Brain microvascular endothelial cell (primary cell): ENCODE results near the gene TALDO1.

Experiments used
- DNase-seq: peaks from one replicate; pipeline ENCODE4 v3.0.0-alpha.2; 2020
- H3K27ac ChIP-seq: fragments of 250-450 bp; sonication (Bioruptor Pico); 2 replicates; pipeline ENCODE4 v1.5.1; 2020; ENCODE audit warnings: mild to moderate bottlenecking, moderate library complexity
- H3K27me3 ChIP-seq: fragments of 250-450 bp; sonication (Bioruptor Pico); replicated peaks from 2 replicates; pipeline ENCODE4 v1.5.1; 2020; ENCODE audit warnings: mild to moderate bottlenecking
- H3K36me3 ChIP-seq: fragments of 250-450 bp; sonication (Bioruptor Pico); replicated peaks from 2 replicates; pipeline ENCODE4 v1.5.1; 2020; ENCODE audit warnings: mild to moderate bottlenecking
- H3K4me3 ChIP-seq: 2 replicates; pipeline ENCODE4 v1.5.1; 2011; ENCODE audit warnings: low read depth, mild to moderate bottlenecking, control low read depth, low read length, moderate library complexity
- in situ Hi-C: cut with HindIII; loops from 2 replicates; pipeline ENCODE4 v1.10.0; 2017; ENCODE audit warnings: low sequenced_read_pairs, low pct_ligation_motif_present
- TF ChIP-seq, protein P1 (sequence below): IDR thresholded peaks from 2 replicates; pipeline ENCODE4 v1.5.1; 2011; ENCODE audit warnings: low read depth, mild to moderate bottlenecking, moderate library complexity, low read length, control low read depth, inconsistent platforms; ENCODE audit errors: missing control alignments

The TALDO1 gene

GRCh38 chr11:769887-770641, 22.8 kb downstream of the TALDO1 start:
- DNase-seq, result no peak
- Histone ChIP-seq H3K36me3 (peaks cover 69% of the 10 kb centered on the region), H3K27me3 (no peaks in the 10 kb centered on the region), H3K4me3 (no peak overlapping the region), H3K27ac (no peak overlapping the region)
- in situ Hi-C loops, result no loop called here
- TF ChIP-seq, protein P1, sequence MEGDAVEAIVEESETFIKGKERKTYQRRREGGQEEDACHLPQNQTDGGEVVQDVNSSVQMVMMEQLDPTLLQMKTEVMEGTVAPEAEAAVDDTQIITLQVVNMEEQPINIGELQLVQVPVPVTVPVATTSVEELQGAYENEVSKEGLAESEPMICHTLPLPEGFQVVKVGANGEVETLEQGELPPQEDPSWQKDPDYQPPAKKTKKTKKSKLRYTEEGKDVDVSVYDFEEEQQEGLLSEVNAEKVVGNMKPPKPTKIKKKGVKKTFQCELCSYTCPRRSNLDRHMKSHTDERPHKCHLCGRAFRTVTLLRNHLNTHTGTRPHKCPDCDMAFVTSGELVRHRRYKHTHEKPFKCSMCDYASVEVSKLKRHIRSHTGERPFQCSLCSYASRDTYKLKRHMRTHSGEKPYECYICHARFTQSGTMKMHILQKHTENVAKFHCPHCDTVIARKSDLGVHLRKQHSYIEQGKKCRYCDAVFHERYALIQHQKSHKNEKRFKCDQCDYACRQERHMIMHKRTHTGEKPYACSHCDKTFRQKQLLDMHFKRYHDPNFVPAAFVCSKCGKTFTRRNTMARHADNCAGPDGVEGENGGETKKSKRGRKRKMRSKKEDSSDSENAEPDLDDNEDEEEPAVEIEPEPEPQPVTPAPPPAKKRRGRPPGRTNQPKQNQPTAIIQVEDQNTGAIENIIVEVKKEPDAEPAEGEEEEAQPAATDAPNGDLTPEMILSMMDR, result no peak

- Histone ChIP-seq H3K36me3 (peaks cover 61% of the 10 kb centered on the region), H3K27ac (no peak overlapping the region), H3K27me3 (no peaks in the 10 kb centered on the region), H3K4me3 (no peak overlapping the region)
- TF ChIP-seq, protein P1, result no peak
- in situ Hi-C loops, result no loop called here
- no peak for DNase-seq
Measured at GRCh38 chr11:770642-771616, 23.7 kb downstream of the TALDO1 start.

GRCh38 chr11:771617-772204, 24.4 kb downstream of the TALDO1 start:
- TF ChIP-seq, protein P1, result no peak
- H3K27ac ChIP-seq, result no peak overlapping the region
- peaks cover 53% of the 10 kb centered on the region for H3K36me3 ChIP-seq

GRCh38 chr11:772429-773390, 25.4 kb downstream of the TALDO1 start:
- TF ChIP-seq, protein P1, result no peak
- in situ Hi-C loops, result no loop called here

More at GRCh38 chr11:771617-772204, 24.4 kb downstream of the TALDO1 start:
- no peak for DNase-seq
- H3K27me3 ChIP-seq, result no peaks in the 10 kb centered on the region
- in situ Hi-C loops, result no loop called here
- H3K4me3 ChIP-seq, result no peak overlapping the region

GRCh38 chr11:773425-773824, 26.2 kb downstream of the TALDO1 start:
- TF ChIP-seq, protein P1, result no peak
- peaks cover 45% of the 10 kb centered on the region for H3K36me3 ChIP-seq
- no peaks in the 10 kb centered on the region for H3K27me3 ChIP-seq
- no peak overlapping the region for H3K27ac ChIP-seq
- in situ Hi-C loops, result no loop called here
- H3K4me3 ChIP-seq, result no peak overlapping the region
- DNase-seq, result no peak

More at GRCh38 chr11:772429-773390, 25.4 kb downstream of the TALDO1 start:
- Histone ChIP-seq H3K36me3 (peaks cover 45% of the 10 kb centered on the region), H3K27me3 (no peaks in the 10 kb centered on the region), H3K27ac (no peak overlapping the region), H3K4me3 (no peak overlapping the region)
- no peak for DNase-seq
